ENCODE measurements around the gene CASKIN2.
"Not testable (repeated sequence)": the region's sequence is repeated elsewhere in the genome, so short reads cannot be mapped to it uniquely, and the experiment has no call there.

The CASKIN2 gene

DNA sequence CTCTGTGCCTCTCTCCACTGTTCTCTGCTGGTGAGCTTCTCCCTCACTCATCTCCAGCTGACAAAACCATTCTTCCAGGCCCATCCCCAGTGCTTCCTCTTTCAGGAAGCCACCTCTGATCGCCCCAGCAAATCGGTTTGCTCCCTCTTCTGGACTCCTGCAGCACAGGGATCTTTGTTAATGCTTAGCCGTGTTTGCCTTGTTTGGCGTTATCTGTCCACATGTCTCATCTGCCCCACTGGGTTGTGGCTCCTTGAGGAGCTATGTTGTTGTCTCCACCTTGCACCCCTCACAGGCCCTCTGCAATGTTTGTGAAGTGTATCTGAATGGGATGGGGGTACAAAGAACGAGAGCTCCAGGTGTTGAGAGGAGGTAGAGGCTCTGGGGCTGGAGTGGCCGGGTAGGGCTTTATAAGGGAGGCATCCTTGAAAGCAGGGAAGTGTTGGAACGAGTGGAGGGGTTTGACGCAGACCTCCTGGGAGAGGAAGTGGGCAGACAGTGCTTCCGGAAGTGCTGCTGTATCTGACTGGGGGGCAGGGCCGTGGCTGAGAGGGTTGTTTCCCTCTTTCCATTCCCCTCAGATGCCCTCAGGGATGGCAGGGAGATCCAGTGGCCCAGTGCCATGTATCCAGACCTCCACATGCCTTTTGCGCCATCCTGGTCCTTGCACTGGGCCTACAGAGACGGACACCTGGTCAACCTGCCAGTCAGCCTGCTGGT is 27.8 kb downstream of the CASKIN2 start:
- DNase-seq: no peak

DNA sequence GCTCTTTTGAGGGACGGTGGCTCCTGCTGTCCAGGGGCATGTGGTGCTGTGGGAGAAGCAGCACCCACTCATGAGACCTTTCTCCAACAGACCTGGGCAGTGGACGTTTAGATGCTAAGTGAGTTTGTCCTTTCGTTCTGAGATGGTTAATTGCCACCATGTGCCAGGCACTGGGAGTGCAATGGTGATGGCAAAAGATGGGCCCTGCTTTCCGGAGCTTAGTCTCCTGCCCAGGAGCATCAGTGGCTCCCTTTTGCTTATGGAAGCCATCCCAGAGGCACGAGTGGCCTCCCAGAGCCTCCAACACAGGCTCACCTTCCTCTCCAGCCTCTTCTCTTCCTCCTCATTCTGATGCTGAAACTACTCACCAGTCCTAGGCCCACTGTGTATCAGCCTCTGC is 28.4 kb downstream of the CASKIN2 start:
- DNase-seq: no peak

DNA sequence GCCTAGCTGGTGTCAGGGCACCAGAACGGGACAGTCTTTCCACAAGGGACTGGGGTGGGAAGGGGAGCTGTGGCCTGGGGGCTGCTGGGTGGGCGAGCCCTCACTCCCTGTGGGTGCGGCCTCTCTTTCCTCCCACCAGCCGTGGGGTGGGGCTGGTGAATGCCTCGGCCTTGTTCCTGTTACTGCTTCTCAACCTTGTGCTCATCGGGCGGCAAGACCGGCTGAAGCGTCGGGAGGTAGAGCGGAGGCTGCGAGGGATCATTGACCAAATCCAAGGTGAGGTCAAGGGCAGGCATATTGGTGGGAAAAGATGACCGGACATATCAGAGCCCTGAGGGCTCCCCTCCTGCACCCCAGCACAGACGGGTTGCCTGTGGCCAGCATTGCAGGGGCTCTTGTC is 29.2 kb downstream of the CASKIN2 start:
- DNase-seq: no peak

DNA sequence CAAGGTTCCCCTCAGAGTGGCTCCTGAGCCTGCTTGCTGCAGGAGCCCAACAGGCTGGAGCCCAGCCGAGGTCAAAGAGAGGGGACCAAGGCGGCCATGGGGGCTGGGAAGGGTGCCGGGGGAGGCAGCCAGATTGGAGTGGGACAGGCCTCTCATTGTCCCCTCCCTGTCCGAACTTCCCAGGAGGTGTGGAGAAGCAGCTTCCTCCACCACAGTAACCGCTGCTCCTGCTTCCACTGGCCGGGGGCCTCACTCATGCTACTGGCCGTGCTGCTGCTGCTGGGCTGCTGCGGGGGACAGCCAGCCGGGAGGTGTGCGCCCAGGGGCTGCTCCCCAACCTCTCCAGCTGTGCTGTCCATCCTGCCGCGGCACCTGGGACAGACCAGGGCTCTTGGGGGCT is 29.6 kb downstream of the CASKIN2 start:
- DNase-seq: no peak

DNA sequence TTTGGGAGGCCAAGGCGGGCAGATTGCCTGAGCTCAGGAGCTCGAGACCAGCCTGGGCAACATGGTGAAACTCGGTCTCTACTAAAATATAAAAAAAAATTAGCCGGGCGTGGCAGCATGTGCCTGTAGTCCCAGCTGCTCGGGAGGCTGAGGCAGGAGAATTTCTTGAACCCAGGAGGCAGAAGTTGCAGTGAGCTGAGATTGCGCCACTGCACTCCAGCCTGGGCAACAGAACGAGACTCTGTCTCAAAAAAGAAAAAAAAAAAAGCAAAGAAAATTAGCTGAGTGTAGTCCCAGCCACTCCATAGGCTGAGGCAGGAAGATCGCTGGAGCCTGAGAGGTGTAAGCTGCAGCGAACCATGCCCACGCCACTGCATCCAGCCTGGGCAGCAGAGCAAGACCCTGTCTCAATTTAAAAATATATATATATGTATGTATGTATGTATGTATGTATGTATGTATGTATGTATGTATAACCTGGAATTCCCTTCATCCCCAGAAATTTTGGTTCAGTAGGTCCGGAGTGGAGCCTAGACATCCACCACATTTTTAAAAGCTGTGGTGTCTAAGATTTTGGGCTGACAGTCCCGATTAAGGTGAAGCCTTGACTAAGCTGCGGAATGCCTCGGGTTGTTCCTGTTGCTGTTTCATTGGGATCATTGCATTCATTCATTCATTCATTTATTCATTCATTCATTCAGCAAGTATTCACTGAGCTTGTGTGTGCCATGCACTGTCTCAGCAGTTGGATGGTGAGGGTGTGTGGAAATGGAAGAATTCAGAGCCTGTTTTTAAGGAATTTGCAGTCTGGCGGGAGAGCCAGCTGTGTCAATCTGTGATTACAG is 33.0 kb downstream of the CASKIN2 start:
- DNase-seq: no peak

DNA sequence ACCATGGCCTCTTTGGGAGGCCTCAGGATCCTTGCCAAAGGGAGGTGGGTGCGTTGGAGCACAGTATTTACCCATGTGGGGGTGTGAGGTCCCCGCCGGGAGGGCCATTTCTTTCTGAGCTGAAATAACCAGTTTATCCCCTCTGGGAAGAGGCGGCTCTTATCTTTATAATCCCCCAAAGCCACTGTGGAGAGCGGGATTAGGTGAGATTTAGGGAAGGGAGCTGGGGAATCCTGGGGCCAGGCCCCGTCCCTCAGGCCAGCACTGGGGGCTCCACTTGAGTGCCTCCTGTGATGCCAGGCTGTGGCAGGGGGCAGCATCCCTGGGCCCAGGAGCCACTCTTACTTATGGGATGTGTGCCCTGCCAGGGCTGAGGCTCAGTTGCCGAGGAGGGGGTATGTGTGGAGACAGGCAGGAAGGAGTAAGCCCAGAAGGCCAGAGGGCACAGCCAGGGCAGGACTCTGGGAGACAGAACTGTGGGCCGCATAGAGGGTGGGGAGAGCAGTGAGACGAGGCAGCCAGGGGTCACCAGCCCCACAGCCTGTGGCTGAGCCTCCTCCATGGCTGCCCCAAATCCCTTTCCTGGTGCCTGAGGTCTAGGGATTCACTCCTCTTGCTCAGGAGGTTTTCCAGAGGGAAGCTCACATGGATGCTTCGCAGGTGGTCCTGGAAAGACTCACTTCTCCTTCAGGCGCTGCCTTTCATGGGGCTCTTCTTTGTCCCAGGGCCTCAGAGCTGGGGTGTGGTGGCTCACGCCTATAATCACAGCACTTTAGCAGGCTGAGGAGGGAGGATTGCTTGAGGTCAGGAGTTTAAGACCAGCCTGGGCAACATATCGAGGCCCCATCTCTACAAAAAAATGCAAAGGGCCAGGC is 33.9 kb downstream of the CASKIN2 start:
- DNase-seq: no peak

DNA sequence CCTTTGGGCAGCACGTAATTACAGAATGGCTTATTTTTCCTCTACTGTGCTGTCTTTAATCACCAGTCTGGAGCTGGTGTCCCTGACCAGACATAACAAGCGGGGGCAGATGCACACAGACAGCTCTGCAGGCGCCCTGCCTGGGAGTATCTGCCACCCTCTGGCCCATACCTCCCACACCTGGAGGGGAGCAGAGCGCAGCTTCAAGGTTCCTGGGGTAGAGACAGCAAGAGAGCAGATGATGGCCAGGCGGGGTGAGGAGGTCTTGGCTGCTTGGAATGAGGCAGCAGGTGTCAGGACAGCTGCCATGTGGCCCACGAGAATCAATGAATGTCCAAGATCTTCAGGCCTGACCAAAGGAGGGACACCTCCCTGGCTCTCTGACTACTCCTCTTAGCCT is 35.1 kb downstream of the CASKIN2 start:
- DNase-seq: no peak

DNA sequence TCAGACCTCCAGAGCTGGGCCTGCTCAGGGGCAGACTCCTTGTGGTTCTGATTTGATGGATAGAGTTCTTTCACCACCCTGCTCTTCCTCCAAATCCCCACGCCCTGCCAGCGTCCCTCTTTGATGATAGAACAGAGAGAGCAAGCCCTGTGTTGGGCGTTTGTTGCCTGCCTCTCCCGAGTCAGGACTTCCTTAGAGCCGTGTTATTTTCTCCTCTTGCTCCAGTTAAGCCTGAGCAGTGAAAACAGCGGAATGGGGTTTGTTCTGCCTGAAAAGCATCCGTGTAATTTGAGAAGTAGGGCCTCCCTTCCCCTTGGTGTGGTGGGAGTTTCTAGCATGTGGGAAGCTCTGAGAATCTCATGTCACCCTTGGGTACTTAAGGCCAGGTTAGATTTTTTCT is 36.8 kb downstream of the CASKIN2 start:
- no peak for DNase-seq

DNA sequence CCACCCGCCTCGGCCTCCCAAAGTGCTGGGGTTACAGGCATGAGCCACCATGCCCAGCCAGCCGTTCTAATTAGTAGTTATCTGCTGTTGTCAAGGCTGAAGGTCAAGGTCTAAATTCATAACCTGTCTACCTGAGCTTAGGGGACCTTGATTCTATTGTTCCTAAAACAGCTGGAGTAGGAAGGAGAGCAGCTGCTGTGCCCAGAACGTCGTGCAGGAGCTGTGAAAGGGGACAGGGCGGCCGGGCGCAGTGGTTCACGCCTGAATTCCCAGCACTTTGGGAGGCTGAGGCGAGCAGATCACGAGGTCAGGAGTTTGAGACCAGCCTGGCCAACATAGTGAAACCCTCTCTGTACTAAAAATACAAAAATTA is 37.9 kb downstream of the CASKIN2 start:
- DNase-seq: not testable (repeated sequence)

DNA sequence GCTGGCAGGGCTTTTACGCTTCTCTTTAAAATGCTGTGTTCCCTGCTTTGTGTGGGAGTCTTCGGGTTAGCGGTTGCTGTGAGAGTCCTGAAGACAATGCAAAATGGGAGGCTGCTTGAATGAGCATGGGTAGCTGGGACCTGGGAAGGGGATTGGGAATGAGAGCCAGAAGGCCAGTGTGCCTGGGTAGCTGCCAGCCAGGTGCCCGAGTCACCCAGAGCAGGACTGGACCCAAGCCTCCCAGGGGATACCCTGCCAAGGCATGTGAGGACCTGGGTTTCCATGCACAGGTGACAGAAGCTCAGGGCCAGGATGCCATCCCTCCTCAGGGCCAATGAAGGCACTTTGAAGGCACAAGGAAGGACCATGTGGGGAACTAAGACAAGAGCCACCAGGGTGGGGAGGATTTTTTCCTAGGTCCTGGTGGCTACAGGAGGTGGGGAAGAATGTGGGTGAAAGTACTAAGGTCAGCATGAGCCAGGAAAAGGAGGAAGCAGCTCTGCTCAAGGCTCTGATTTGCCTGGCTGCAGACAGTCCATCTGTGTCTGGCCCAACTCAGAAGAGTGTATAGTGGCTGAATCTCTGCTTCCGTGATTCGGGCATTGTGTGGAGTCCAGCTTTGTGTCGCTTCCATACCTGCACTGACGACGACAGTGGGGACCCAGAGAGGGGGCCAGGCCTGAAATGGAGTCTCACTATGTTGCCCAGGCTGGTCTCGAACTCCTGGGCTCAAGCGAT is 38.4 kb downstream of the CASKIN2 start:
- no peak for DNase-seq

DNA sequence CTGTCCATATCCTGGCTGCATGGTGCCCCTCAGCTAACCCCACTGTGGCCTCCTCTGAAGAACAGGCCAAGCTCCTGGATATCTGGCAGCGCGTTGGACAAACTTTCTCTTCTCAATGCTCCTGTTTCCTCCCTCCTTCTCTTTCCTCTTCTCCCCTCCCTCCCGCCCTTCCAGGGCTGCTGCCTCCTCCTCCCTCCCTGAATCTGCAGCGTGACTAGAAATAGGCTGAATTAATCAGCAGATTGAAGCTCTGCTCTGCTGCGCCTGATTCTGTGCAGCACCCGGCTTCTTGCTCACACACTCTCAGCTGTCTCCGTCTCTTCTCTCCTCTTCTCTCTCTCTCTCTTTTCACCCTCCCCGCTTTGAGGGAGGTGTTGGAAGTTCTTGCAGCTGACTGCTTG is 39.1 kb downstream of the CASKIN2 start:
- DNase-seq: no peak

DNA sequence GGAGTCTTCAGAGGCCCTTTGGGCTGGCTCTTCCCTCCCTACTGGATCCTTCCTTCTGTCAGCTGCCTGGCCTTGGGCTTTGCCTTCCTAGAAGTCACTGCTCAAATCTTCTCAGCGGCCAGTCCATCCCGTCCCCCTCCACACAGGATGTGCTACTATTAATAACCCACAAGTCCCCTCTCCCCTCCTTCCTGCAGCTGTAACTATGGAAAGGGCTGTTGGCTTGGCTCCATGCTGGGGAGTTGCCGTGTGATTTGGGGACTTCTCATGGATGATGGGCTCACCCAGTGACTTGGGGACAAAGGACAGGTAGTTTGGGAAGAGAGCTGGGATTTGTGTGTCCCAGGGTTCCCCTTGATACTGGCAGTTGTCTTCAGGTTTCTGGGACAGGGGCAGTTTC is 39.5 kb downstream of the CASKIN2 start:
- DNase-seq: no peak

DNA sequence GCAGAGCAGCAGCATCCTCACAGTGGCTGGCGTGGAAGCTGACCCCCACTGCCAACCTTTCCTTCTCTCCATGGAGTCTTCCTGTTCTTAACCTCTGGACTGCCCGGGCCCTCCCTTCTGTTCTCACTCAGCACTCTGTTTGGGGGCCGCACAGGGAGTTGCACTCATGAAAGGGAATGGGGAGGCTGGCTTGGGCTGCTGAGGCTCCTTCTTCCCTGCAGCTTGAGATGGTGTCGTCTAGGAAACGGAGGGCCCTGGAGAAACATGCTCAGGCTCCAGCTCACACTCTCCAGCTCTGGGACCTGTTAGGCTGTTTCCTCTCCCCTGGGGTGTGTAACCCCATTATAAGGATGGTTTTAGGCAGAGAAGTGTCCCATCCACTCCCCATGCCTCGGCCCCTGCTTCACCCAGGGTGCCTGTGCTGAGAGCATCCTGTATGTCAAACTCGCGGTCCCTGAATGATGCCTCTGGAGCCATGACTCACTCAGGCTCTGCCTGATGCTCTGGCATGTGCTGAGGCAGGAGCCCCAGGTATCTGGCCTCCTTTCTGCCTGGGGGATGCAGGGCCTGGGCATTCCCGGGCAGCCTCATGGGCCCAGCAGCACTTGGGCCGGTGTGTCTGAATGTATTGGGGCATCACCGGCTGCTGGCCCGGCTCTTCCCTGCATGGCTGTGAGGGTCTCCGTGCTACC is 40.0 kb downstream of the CASKIN2 start:
- DNase-seq: no peak

DNA sequence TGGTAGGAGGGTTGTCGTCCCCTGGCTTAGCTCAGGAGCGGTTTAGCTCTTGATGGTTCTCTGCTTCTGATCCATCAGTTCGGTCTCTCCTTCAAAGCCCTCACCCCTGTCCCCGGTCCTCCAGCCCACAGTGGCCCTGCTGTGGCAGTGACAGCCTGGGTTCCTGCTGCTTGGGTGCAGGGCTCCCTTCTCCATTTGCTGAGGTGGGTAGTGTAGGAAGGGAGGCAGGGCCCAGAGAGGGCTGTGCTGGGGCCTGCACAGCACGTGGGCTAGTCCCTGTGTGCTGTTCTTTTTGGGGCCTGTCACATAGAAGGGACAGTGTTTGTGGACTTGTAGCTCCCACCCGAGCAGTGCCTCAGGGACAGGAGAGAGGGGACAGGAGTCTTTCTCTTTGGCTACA is 40.6 kb downstream of the CASKIN2 start:
- DNase-seq: no peak

DNA sequence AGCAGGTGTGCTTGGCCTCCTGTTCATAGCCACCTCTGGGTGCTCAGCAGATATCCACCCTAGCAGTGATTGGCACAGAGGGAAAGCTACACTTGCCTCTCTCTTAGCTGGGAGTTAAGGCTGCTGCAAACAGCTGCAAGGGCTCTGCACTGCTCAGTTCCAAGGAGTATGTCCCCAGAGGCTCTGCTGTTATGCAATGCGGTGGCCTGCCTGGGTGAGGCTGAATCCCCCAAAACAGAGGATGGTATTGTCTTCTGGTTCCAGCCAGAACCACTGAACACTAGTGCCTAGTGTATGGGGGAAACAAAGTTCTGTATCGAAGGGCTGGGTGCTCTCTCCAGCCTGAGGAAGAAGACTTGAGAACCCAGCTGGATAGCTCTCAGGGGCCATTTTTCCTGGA is 42.1 kb downstream of the CASKIN2 start:
- no peak for DNase-seq

DNA sequence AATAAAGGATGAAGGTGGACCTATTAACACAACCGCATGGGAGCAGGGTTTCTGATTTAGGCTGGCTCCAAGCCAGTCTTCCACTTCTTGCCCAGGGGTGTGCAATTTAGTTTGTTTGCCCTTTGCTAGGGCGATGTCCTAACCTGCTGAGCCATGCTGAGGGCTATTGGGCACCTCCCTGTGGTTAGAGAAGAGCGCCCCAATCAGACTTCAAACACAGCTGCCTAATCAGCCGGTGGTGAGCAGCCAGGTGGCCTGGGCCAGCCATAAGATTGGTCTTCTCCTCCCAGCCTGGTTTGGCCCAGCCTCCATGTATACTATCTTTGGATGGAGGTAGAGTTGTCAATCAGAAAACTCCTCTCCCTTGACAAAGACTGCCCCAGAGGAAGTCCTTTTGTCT is 43.2 kb downstream of the CASKIN2 start:
- no peak for DNase-seq

DNA sequence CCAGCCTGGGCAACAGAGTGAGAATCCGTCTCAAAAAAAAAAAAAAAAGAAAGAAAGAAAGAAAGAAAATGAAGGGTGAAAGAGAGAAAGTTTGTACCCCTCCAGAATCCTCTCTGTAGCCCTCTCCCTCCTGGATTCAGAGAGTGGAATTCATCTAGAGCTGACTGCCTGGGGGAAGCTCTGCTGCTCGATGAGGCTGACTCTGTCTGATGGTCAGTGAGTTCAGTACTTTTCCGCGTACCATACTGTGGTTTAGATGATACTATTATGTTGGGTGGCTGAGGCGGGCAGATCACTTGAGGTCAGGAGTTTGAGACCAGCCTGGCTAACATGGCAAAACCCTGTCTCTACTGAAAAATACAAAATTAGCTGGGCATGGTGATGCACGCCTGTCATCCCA is 44.1 kb downstream of the CASKIN2 start:
- DNase-seq: no peak

DNA sequence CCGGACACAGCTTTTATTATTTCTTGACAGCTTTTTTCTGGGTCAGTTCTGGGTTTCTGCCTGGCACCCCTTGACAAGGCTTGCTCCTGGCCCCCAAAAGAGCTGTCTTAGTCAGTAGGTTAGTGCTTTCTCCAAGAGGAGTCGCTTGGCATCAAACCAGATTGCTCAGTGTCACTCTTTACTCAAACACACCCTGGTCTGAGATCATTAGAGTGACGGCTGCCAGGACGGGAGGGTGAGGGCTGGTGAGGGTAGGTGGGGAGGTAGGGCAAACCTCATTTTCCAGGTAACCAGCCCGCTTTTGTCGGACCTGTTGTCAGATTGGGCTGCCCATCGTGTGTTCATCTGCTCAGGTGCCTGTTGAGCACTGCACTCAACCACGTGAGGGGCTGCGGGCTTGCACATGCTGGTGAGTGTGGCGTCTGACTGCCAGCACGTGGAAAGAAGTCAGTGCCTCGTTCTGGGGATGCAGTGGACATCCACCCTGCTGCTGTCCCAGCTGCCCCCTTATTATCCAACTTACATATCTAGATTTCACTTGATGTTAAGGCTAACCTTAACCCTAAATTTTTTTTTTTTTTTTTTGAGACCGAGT is 46.5 kb downstream of the CASKIN2 start:
- no peak for DNase-seq

DNA sequence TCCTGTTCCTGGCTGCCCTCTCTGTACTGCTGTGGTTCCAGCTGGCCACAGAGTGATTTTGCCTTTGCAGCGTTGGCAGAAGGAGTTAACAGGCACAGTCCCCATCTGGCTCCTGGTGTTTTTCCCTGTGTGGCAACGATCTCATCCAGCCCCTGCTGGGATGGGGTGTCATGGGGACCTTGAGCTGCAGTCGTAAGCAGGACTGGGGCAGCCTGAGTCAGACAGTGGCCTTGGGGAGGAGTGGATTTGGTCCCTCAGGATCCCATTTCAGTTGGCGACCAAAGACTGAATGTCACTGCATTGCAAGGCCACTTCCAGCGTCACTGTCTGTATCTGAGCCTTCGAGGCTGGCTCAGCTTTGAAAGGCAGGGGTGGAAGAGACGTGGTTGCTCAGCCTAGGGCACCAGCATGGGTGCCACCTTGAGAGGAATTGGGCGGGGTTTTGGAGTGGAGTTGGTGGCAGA is 47.0 kb downstream of the CASKIN2 start:
- no peak for DNase-seq

DNA sequence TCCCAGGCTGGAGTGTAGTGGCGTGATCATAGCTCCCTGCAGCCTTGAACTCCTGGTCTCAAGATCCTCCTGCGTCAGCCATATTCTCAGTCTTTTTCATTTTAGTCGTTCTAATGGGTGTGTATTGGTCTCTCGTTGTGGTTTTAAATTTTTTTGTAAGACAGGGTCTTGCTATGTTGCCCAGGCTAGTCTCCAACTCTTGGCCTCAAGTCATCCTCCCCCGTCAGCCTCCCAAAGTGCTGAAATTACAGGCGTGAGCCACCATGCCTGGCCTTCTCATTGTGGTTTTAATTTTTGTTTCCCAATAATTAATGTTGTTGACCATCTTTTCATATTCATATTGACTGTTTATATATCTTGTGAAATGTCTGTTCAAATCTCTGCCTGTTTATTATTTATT is 50.3 kb downstream of the CASKIN2 start:
- no peak for DNase-seq

DNA sequence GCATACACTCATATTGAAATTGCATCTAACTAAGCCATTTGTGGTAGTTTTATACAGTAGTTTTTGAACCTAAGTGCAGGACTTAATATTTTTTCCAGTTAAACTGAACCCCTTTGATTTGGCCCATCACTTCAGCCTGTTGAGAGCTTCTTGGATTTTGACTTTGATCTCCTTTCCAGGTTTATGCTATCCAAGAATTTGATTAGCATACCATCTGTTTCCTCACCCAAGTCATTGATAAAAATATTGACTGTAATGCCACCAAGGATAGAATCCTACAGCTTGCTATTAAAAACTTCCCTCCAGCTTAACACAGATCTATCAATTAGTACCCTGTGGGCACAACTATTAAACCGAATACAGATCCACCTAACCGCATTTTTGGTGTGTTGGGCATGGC is 51.7 kb downstream of the CASKIN2 start:
- no peak for DNase-seq

DNA sequence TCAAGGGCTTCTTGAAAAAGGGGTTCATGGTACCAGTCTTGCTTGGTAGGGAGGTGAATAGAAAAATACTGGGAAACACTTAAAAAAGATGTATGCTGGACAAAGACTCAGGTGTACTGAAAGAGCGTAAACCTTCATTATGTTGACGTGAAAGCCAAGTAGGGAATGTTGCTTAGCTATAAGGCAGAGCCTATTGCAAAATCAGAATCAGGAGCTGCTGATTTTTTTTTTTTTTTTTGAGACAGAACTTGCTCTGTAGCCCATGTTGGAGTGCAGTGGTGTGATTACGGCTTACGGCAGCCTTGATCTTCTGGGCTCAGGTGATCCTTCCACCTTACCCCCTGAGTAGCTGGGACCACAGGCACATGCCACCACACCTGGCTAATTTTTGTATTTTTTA is 55.0 kb downstream of the CASKIN2 start:
- no peak for DNase-seq
